ENCODE data around the gene AP5S1. TPM values are rescaled to one million over a fixed set of nuclear protein-coding genes. Genes with fewer than 3 reads are reported as not detected.

Gene AP5S1
- total RNA-seq, 1 experiment from 2014 or later: 3.9 TPM

GRCh38 chr20:3813848-3814581 lies 6.3 kb upstream of the AP5S1 start:
- H4K20me1 ChIP-seq (ENCODE audit: control insufficient read depth, insufficient read depth, insufficient read length): no peaks in the 10 kb centered on the region
- H3K27me3 Mint-ChIP-seq (ENCODE audit: low read depth): peaks cover 4% of the 10 kb centered on the region

More at GRCh38 chr20:3813848-3814581, 6.3 kb upstream of the AP5S1 start:
- Mint-ChIP-seq H3K4me3 (no peak overlapping the region), H3K36me3 (ENCODE audit: insufficient read depth in 1 of 3, low read depth in 3 of 3) (no peaks in the 10 kb centered on the region; a peak in 1 of 7 replicates), H3K27ac (no peak overlapping the region), H3K4me1 (peaks cover 15 to 24% of the 10 kb centered on the region in 2 experiments), H3K9me3 (no peaks in the 10 kb centered on the region)
- no peaks in the 10 kb centered on the region; the same call in 1 of the 2 replicates for H3K4me1 ChIP-seq (ENCODE audit: insufficient read depth, low read length)
- H2BK12ac ChIP-seq (ENCODE audit: insufficient read length, low read depth, low read length): no peak overlapping the region
- H3K14ac ChIP-seq (ENCODE audit: insufficient read depth, low read length): no peak overlapping the region
- H4K91ac ChIP-seq (ENCODE audit: insufficient read length, low read depth, low read length): no peak overlapping the region
- no peak overlapping the region for H3K9ac ChIP-seq (ENCODE audit: extremely low read depth, insufficient read length, low read length)
- H3K23me2 ChIP-seq (ENCODE audit: insufficient read length, low read depth, low read length, poor library complexity, severe bottlenecking): no peaks in the 10 kb centered on the region
- H4K5ac ChIP-seq (ENCODE audit: insufficient read length, low read depth, low read length): no peak overlapping the region
- H3K27ac ChIP-seq (ENCODE audit: insufficient read length, low read depth, low read length): no peak overlapping the region
- H3K23ac ChIP-seq (ENCODE audit: insufficient read length, low read depth, low read length): no peak overlapping the region
- H3K79me2 ChIP-seq (ENCODE audit: insufficient read depth, low read length): no peaks in the 10 kb centered on the region
- no peaks in the 10 kb centered on the region for H3K9me3 ChIP-seq (ENCODE audit: control insufficient read depth, low read depth, low read length)
- no peaks in the 10 kb centered on the region for H3K79me1 ChIP-seq (ENCODE audit: insufficient read depth, low read depth, low read length, poor library complexity, severe bottlenecking)
- whole genome bisulfite sequencing (ENCODE audit: extremely low coverage, insufficient read length, low lambda C conversion rate): no CpG with 5 or more reads among the region's 12 CpGs
- no peak overlapping the region for H2BK5ac ChIP-seq (ENCODE audit: insufficient read length, low read length)
- H3K4ac ChIP-seq (ENCODE audit: low read depth, low read length): no peak overlapping the region
- no peak overlapping the region for H3T11ph ChIP-seq (ENCODE audit: low read length)
- no peak overlapping the region for H2BK15ac ChIP-seq (ENCODE audit: low read depth, low read length)
- no peak for DNase-seq
- no peak overlapping the region for H2AFZ ChIP-seq (ENCODE audit: low read length)
- no peak overlapping the region for H2BK20ac ChIP-seq (ENCODE audit: low read depth, low read length, poor library complexity, severe bottlenecking)
- H2BK120ac ChIP-seq (ENCODE audit: low read depth, low read length, poor library complexity, severe bottlenecking): no peak overlapping the region
- H3K4me2 ChIP-seq (ENCODE audit: insufficient read depth, insufficient read length, low read length): no peak overlapping the region
- TF ChIP-seq, protein P1, sequence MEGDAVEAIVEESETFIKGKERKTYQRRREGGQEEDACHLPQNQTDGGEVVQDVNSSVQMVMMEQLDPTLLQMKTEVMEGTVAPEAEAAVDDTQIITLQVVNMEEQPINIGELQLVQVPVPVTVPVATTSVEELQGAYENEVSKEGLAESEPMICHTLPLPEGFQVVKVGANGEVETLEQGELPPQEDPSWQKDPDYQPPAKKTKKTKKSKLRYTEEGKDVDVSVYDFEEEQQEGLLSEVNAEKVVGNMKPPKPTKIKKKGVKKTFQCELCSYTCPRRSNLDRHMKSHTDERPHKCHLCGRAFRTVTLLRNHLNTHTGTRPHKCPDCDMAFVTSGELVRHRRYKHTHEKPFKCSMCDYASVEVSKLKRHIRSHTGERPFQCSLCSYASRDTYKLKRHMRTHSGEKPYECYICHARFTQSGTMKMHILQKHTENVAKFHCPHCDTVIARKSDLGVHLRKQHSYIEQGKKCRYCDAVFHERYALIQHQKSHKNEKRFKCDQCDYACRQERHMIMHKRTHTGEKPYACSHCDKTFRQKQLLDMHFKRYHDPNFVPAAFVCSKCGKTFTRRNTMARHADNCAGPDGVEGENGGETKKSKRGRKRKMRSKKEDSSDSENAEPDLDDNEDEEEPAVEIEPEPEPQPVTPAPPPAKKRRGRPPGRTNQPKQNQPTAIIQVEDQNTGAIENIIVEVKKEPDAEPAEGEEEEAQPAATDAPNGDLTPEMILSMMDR (conservative IDR thresholded peaks at IDR 0.05): no peak
- no peaks in the 10 kb centered on the region for H3K27me3 ChIP-seq (ENCODE audit: insufficient read depth, low read length)
- H3K56ac ChIP-seq (ENCODE audit: insufficient read length, low read depth, low read length): no peak overlapping the region
- no peak overlapping the region for H4K8ac ChIP-seq (replicated peaks; ENCODE audit: insufficient read length, low read depth, low read length)
- H2AK5ac ChIP-seq (ENCODE audit: insufficient read length, low read length): no peak overlapping the region
- no peak overlapping the region for H3K18ac ChIP-seq (ENCODE audit: insufficient read length, low read depth, low read length)
